ENCODE results near the gene MED12.

The MED12 gene

GRCh38 chrX:71166461-71166860, 48.1 kb downstream of the MED12 start:
- no peak overlapping the region for H3K27ac ChIP-seq (replicated peaks)
- H3K27me3 ChIP-seq (ENCODE audit: insufficient read depth, poor library complexity, severe bottlenecking): no peaks in the 10 kb centered on the region
- no peak for DNase-seq (ENCODE audit: low read depth in 1 of 2, low spot score in 1 of 2)
- H3K4me3 ChIP-seq (replicated peaks; ENCODE audit: insufficient read depth, low read length): no peak overlapping the region
- TF ChIP-seq CTCF (IDR thresholded peaks at IDR 0.05; ENCODE audit: insufficient read depth, low read length) (no peak), REST (IDR thresholded peaks at IDR 0.05; ENCODE audit: insufficient replicate concordance, low read depth) (no peak), POLR2AphosphoS5 (IDR thresholded peaks at IDR 0.05; ENCODE audit: low read depth) (no peak), SPI1 (IDR thresholded peaks at IDR 0.05; ENCODE audit: borderline replicate concordance, low read depth) (no peak), GABPA (IDR thresholded peaks at IDR 0.05; ENCODE audit: low read depth) (no peak)

- TF ChIP-seq GABPA (IDR thresholded peaks at IDR 0.05; ENCODE audit: low read depth) (no peak), REST (IDR thresholded peaks at IDR 0.05; ENCODE audit: insufficient replicate concordance, low read depth) (no peak), POLR2AphosphoS5 (IDR thresholded peaks at IDR 0.05; ENCODE audit: low read depth) (no peak), SPI1 (IDR thresholded peaks at IDR 0.05; ENCODE audit: borderline replicate concordance, low read depth) (no peak), CTCF (IDR thresholded peaks at IDR 0.05; ENCODE audit: insufficient read depth, low read length) (no peak)
- no peak overlapping the region for H3K27ac ChIP-seq (replicated peaks)
- H3K4me3 ChIP-seq (replicated peaks; ENCODE audit: insufficient read depth, low read length): no peak overlapping the region
- DNase-seq (ENCODE audit: low read depth in 1 of 2, low spot score in 1 of 2): no peak
- no peaks in the 10 kb centered on the region for H3K27me3 ChIP-seq (ENCODE audit: insufficient read depth, poor library complexity, severe bottlenecking)
Measured at GRCh38 chrX:71167031-71167781, 48.8 kb downstream of the MED12 start.

- Histone ChIP-seq H3K27ac (replicated peaks) (no peak overlapping the region), H3K4me3 (replicated peaks; ENCODE audit: insufficient read depth, low read length) (no peak overlapping the region), H3K27me3 (ENCODE audit: insufficient read depth, poor library complexity, severe bottlenecking) (no peaks in the 10 kb centered on the region)
- DNase-seq (ENCODE audit: low read depth in 1 of 2, low spot score in 1 of 2): no peak
- no peak for TF ChIP-seq SPI1 (IDR thresholded peaks at IDR 0.05; ENCODE audit: borderline replicate concordance, low read depth)
- no peak for TF ChIP-seq REST (IDR thresholded peaks at IDR 0.05; ENCODE audit: insufficient replicate concordance, low read depth)
- TF ChIP-seq CTCF (IDR thresholded peaks at IDR 0.05; ENCODE audit: insufficient read depth, low read length): no peak
- TF ChIP-seq POLR2AphosphoS5 (IDR thresholded peaks at IDR 0.05; ENCODE audit: low read depth): no peak
Measured at GRCh38 chrX:71168134-71168533, 49.7 kb downstream of the MED12 start.

Measured in HL-60 (cell line).